Peyer's patch (tissue), 4 donors: ENCODE results near the gene COL17A1.

ENCODE experiments used
- POLR2A ChIP-seq, 2 donors: fragments of 450-650 bp; IDR thresholded peaks; one replicate each; pipeline ENCODE4 v1.5.1; 2017; ENCODE audit warnings: antibody characterized with exemption in 2 of 2, mild to moderate bottlenecking in 2 of 2, moderate library complexity in 2 of 2
- TF ChIP-seq, protein P1 (sequence below), 6 experiments: fragments of 450-650 bp in 4 of 6; fragments of 200-600 bp in 2 of 6; sonication (generic) in 1 of 6; IDR thresholded peaks; one replicate each; pipeline ENCODE4 v1.5.1; 2017 to 2019; ENCODE audit warnings: antibody characterized with exemption in 6 of 6, mild to moderate bottlenecking in 3 of 6, moderate library complexity in 1 of 6

DNA sequence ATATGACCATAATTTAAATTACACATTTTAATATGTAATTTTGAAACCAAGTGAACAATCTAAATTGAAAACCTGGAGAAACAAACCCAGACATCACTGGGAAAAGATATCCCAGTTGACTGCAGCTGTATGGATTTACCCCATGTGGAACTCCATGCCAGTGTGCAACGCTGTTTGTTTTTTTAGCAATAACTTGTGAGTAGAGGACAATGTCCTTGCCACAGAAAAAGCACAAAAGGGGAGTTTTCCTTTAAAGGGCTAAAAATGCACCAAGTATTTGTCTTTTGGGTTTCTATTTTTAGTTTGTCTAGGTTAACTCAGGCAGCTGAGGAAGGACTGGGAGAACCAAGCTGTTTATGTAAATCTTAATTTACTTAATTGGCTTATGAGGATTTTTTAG lies 15.1 kb upstream of the COL17A1 start:
- TF ChIP-seq, protein P1, sequence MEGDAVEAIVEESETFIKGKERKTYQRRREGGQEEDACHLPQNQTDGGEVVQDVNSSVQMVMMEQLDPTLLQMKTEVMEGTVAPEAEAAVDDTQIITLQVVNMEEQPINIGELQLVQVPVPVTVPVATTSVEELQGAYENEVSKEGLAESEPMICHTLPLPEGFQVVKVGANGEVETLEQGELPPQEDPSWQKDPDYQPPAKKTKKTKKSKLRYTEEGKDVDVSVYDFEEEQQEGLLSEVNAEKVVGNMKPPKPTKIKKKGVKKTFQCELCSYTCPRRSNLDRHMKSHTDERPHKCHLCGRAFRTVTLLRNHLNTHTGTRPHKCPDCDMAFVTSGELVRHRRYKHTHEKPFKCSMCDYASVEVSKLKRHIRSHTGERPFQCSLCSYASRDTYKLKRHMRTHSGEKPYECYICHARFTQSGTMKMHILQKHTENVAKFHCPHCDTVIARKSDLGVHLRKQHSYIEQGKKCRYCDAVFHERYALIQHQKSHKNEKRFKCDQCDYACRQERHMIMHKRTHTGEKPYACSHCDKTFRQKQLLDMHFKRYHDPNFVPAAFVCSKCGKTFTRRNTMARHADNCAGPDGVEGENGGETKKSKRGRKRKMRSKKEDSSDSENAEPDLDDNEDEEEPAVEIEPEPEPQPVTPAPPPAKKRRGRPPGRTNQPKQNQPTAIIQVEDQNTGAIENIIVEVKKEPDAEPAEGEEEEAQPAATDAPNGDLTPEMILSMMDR (IDR thresholded peaks at IDR 0.05) = no peak
- no peak for TF ChIP-seq POLR2A (IDR thresholded peaks at IDR 0.05)
